Psoas muscle (tissue), 8 donors: Measurements from ENCODE around the gene LPCAT1. TPM values are rescaled to one million over a fixed set of nuclear protein-coding genes. Genes with fewer than 3 reads are reported as not detected.

Source experiments
- ATAC-seq, 4 donors: fragments of 200-7000 bp; cut with Tn5 transposase; one replicate each; pipeline ENCODE4 v1.9.1; 2020; ENCODE audit warnings: moderate library complexity in 3 of 4, mild to moderate bottlenecking in 2 of 4
- DNase-seq, 2 donors: peaks; one replicate each; pipeline ENCODE4 v3.0.0-alpha.2; 2020
- H3K27ac ChIP-seq: fragments of 200-600 bp; one replicate; pipeline ENCODE4 v1.8.0; 2022
- H3K27me3 ChIP-seq, 3 donors: fragments of 200-600 bp in 1 of 3; one replicate each; pipeline versions ENCODE4 v1.6.1 to v1.8.0; 2013 to 2022; ENCODE audit warnings: low read length in 2 of 3, mild to moderate bottlenecking in 2 of 3, moderate library complexity in 1 of 3; ENCODE audit not compliant: insufficient read depth in 3 of 3
- H3K36me3 ChIP-seq, 2 donors: fragments of 200-600 bp in 1 of 2; one replicate each; pipeline versions ENCODE4 v1.6.1 to v1.8.0; 2013 to 2022; ENCODE audit warnings: low read depth in 1 of 2, mild to moderate bottlenecking in 1 of 2, moderate library complexity in 1 of 2; ENCODE audit not compliant: insufficient read depth in 1 of 2
- H3K4me1 ChIP-seq: fragments of 200-600 bp; one replicate; pipeline ENCODE4 v1.8.0; 2022
- H3K4me3 ChIP-seq: fragments of 200-600 bp; one replicate; pipeline ENCODE4 v1.8.0; 2022; ENCODE audit warnings: mild to moderate bottlenecking
- H3K9me3 ChIP-seq: fragments of 200-600 bp; one replicate; pipeline ENCODE4 v1.8.0; 2022
- CTCF ChIP-seq: fragments of 200-600 bp; IDR thresholded peaks from one replicate; pipeline ENCODE4 v1.8.0; 2022; ENCODE audit warnings: antibody characterized with exemption
- WGBS, 3 donors: extraction: QIAGEN DNeasy Blood & Tissue Kit; methylation state at CpG; one replicate each; pipeline versions ENCODE4 v1.1.6 to v1.1.7; 2013; 5-methylcytosine and 5-hydroxymethylcytosine counted together
- intact Hi-C, 2 donors: fragments of 100-400 bp; cut with DNase I; formaldehyde crosslinking; loops; one replicate each; pipeline versions ENCODE4 v1.11.0 to v1.14.2; 2022
- polyA plus RNA-seq, 3 donors: library from polyadenylated mRNA; stranded (reverse); fragments of 200-250 nt; gene quantifications; one replicate each; pipeline ENCODE4 v1.2.3, GENCODE V29; 2013
- total RNA-seq, 4 donors: library from RNA; stranded (reverse); fragmentation: NEBNext Ultra II Directional in 2 of 4; extraction: Animal tissue kit (Norgen Biotek cat#: 25700) in 2 of 4; gene quantifications; one replicate each; pipeline versions ENCODE4 v1.2.1 to v1.2.4, GENCODE V29; 2021 to 2023
- donor health status: healthy with polysubstance abuse.
- donor health status: DM: no; HTN: no; CAD: no; lungs with moderate emphysema.
- donor health status: Bipolar disorder and iron deficiency.
- donor health status: healthy.
- donor health status: DM: yes; HTN: yes; CAD: no.
- donor health status: DM: no; HTN: no; CAD: no.
- donor health status: DM: no; HTN: no; CAD: no.
- donor health status: DM: yes; HTN: yes; CAD: no.

Gene LPCAT1
- total and polyA plus RNA-seq, 7 donors: 2.4 to 6.2 (median 4.7) TPM

- TF ChIP-seq CTCF: no peak
- peak; percentile 34 to 57 for DNase-seq
- Histone ChIP-seq H3K27me3 (peaks cover 0 to 3% (median 0%) of the 10 kb centered on the region in 3 donors), H3K4me1 (no peaks in the 10 kb centered on the region), H3K9me3 (no peaks in the 10 kb centered on the region), H3K4me3 (peak overlapping the region; percentile 87), H3K36me3 (no peaks in the 10 kb centered on the region), H3K27ac (no peak overlapping the region)
- intact Hi-C loops: loop anchor here in 1 of 2 donors (10.0 kb wide), 1 partner anchor 178 kb away; the partner anchor contains the start of gene CLPTM1L
- WGBS, 3 donors: 7 to 11% (median 7%) methylated on average over 51 to 63 of the region's 63 CpGs
- peak in 1 of 4 donors; percentile 28 for ATAC-seq
Measured at GRCh38 chr5:1522601-1523479, 920 bp downstream of the LPCAT1 start.

GRCh38 chr5:1521671-1522600 lies 1.8 kb downstream of the LPCAT1 start:
- Histone ChIP-seq H3K27ac (no peak overlapping the region), H3K36me3 (no peaks in the 10 kb centered on the region), H3K4me3 (peak overlapping the region; percentile 87), H3K27me3 (peaks cover 0 to 3% (median 0%) of the 10 kb centered on the region in 3 donors), H3K9me3 (no peaks in the 10 kb centered on the region), H3K4me1 (no peaks in the 10 kb centered on the region)
- WGBS, 3 donors: 63 to 68% (median 67%) methylated on average over 24 to 28 of the region's 28 CpGs
- ATAC-seq (no peak), DNase-seq (peak; percentile 27 to 39)
- intact Hi-C loops: loop anchor here in 1 of 2 donors (10.0 kb wide), 1 partner anchor 177 kb away; the partner anchor contains the start of gene CLPTM1L
- TF ChIP-seq CTCF: no peak

GRCh38 chr5:1520791-1521453 lies 2.8 kb downstream of the LPCAT1 start:
- H3K9me3 ChIP-seq: no peaks in the 10 kb centered on the region
- H3K4me3 ChIP-seq: no peak overlapping the region
- H3K27ac ChIP-seq: no peak overlapping the region
- DNase-seq (peak in 1 of 2 donors; percentile 2), ATAC-seq (no peak)
- no peaks in the 10 kb centered on the region for H3K4me1 ChIP-seq
- 94 to 95% (median 95%) methylated on average over 13 of the region's 13 CpGs for WGBS, 3 donors
- H3K36me3 ChIP-seq: no peaks in the 10 kb centered on the region
- intact Hi-C loops: loop anchor here in 1 of 2 donors (10.0 kb wide), 1 partner anchor 176 kb away; the partner anchor contains the start of gene CLPTM1L
- peaks cover 0 to 3% (median 0%) of the 10 kb centered on the region in 3 donors for H3K27me3 ChIP-seq
- no peak for TF ChIP-seq CTCF

- no peaks in the 10 kb centered on the region for H3K36me3 ChIP-seq
- WGBS, 3 donors: 88 to 94% (median 93%) methylated on average over 12 of the region's 12 CpGs
- intact Hi-C loops: loop anchor here in 1 of 2 donors (10.0 kb wide), 1 partner anchor 175 kb away; the partner anchor contains the start of gene CLPTM1L
- no peak for TF ChIP-seq CTCF
- no peak overlapping the region for H3K4me3 ChIP-seq
- no peak overlapping the region for H3K27ac ChIP-seq
- ATAC-seq (no peak), DNase-seq (peak; percentile 6 to 31)
- no peaks in the 10 kb centered on the region for H3K4me1 ChIP-seq
- peaks cover 0 to 3% (median 0%) of the 10 kb centered on the region in 3 donors for H3K27me3 ChIP-seq
- no peaks in the 10 kb centered on the region for H3K9me3 ChIP-seq
Measured at GRCh38 chr5:1519631-1520210, 4.0 kb downstream of the LPCAT1 start.
